Articular chondrocyte of knee joint (primary cell): ENCODE measurements around the gene ANKRD45. TPM values are rescaled to one million over a fixed set of nuclear protein-coding genes. Genes with fewer than 3 reads are reported as not detected.

ENCODE experiments used
- total RNA-seq: library from RNA; depleted of rRNA; stranded (reverse); fragments of >200 nt; gene quantifications from 2 replicates; pipeline ENCODE4 v1.2.3, GENCODE V29; 2012

ANKRD45 gene, protein sequence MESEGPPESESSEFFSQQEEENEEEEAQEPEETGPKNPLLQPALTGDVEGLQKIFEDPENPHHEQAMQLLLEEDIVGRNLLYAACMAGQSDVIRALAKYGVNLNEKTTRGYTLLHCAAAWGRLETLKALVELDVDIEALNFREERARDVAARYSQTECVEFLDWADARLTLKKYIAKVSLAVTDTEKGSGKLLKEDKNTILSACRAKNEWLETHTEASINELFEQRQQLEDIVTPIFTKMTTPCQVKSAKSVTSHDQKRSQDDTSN
- 0.65 and 1.8 TPM in 2 replicates for total RNA-seq

DNA sequence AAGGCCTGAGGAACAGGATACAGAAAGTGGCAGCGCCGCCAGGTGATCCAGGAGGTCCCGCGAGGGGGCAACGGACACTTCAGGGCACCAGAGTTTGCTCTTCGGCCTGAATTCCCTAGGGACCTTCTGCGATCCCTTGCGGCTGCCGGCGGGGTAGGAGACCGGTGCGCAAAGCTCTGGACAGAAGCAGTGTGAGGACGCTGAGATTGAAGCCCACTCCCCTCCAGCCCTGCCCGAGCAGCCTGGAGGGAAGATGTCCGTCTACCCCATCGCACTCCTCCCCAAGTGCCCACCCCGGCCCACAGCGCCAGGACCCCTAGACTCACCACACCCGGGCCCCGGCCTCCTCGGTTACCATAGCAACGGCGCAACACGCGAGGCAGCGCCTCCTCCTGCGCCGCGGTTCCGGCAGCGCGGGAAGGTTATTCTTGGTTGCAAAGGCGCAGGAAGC lies at the start of gene ANKRD45:
Gene ANKRD45, minus strand, starts transcription at position 361 of the 451 bp plus-strand sequence. CDS start 10,433 bp downstream, outside the sequence.

DNA sequence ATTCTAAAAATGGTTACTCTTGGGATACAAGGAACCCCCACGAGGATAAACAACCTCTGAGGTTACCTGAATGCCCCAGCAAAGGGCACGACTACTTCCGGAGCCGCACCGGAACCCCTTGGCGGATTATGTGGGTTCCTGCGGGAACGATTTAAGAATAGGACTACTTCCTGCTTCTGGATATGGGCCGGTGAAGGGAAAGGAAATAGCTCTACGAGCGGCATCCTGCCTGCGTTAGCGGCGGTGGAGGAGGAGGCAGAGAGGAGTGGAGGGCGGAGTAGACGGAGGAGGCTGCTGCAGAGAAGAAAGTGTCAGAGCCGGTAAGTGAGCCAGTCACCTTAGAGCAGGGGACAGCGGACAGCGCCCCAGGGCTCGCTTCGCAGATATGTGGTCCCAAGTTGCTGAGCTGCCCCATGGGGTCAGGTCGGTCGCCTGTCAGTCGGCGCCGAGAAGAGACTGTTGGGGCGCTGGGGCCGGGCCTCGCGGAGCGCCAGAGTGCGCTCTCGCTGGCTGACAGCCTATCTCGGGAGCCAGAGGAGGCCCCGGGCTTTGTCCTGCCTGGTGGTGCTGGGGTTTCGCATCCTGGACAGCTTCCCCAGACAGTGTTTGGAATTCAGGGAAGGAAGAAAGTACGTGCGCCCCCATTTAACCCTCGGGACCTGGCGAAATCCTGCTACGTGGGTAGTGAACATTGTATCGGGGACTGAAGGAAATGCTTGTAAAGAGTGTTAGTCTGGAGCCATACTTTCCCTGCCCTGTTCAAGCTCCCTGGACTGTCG lies 45.3 kb upstream of the ANKRD45 start, which contains the start of gene KLHL20:
Gene KLHL20, plus strand, starts transcription at position 223 of the 779 bp plus-strand sequence. CDS start 1,063 bp downstream, outside the sequence.

DNA sequence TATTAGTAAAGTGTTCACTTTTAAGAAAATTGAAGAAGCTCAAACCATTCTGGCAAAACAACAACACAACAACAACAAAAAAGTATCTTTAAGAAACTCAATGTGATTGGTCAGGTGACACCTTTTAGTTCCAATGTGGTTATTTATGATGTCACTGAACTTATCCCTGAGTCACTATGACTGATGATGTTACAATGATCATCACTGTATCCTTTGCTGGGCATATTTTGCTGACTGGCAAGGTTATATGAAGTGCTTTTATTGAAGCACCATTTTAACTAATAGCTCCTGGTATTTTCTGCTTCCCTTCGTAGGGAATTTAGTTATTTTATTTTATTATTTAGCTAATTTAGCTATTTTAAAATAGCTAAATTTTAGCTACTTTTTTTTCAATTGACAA lies 34.5 kb downstream of the ANKRD45 start, which contains the start of gene TEX50:
Gene TEX50, plus strand, starts transcription at position 223 of the 400 bp plus-strand sequence. CDS start 184 bp downstream, outside the sequence.

DNA sequence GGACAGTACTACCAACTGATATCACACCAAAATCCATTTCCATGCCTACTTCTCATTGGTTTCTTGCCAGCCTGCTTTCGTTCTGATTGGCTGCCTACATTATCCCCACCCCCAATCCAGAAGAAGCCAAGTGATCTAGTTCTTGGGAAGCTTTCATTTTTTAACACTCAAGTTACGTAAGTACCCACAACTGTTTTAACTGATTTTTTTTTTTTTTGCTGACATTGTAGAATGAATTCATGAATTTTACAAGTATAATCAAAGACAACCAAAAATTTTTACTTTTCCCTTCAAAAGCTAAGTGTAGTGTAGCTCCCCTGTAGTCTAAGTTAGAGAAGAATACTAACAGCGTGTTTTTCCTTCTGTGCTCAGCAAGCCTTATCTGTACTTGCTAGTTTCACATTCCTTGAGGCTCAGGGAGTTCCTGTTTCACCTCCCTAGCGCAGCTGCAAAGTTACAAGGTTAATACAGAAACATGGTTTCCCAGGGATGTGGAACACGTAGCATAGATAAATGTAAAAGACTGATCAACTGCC lies 66.5 kb downstream of the ANKRD45 start, which contains the start of gene SLC9C2:
Gene SLC9C2, minus strand, starts transcription at position 17 of the 536 bp plus-strand sequence. CDS start 1,296 bp downstream, outside the sequence.

Other genes with a start within 250 kb of the ANKRD45 start
- gene PRDX6, start 192.5 kb downstream of the ANKRD45 start, total RNA-seq: 183 and 189 TPM in 2 replicates
- gene SLC9C2, start 66.8 kb downstream of the ANKRD45 start, total RNA-seq: under 0.01 TPM in 1 of 2 replicates, not detected in the other
- gene TEX50, start 34.5 kb downstream of the ANKRD45 start, total RNA-seq: not detected in 2 replicates
- 32.1 and 34.8 TPM in 2 replicates for gene KLHL20, start 45.1 kb upstream of the ANKRD45 start, total RNA-seq
- 15.2 and 17.5 TPM in 2 replicates for gene DARS2, start 154.8 kb upstream of the ANKRD45 start, total RNA-seq
- gene CENPL, start 155.0 kb upstream of the ANKRD45 start, total RNA-seq: 16.1 and 22.4 TPM in 2 replicates
- 385 and 436 TPM in 2 replicates for gene GAS5, start 198.1 kb upstream of the ANKRD45 start, total RNA-seq
- gene ZBTB37, start 198.5 kb upstream of the ANKRD45 start, total RNA-seq: 11.0 and 12.5 TPM in 2 replicates
- gene SERPINC1, start 247.5 kb upstream of the ANKRD45 start, total RNA-seq: 0.11 TPM in 1 of 2 replicates, not detected in the other